ENCODE data around the gene ZNF562.
"Not testable (repeated sequence)": the region's sequence is repeated elsewhere in the genome, so short reads cannot be mapped to it uniquely, and the experiment has no call there.

Gene ZNF562

DNA sequence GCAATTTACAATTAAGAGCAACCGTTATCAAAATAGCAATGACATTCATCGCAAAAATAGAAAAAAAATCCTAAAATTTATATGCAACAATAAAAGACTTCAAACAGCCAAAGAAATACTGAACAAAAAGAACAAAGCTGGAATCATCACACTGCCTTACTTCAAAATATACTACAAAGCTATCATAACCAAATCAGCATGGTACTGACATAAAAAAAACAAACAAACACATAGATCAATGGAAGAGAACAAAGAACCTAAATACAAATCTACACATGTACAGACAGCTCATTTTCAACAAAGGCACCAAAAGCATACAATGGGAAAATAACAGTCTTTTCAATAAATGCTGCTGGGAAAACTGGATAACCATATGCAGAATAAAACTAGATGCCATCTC is 6.4 kb downstream of the ZNF562 start:
- peaks cover 4% of the 10 kb centered on the region for H3K9me3 ChIP-seq (ENCODE audit: insufficient read depth, low read length, severe bottlenecking)
- H4K20me1 ChIP-seq (ENCODE audit: insufficient read depth, low read length) = peaks cover 59% of the 10 kb centered on the region
- no peak overlapping the region for H2AFZ ChIP-seq (ENCODE audit: low read depth, low read length)
- ATAC-seq (ENCODE audit: insufficient read depth, low read depth) = no peak
- H3K9ac ChIP-seq (ENCODE audit: low read depth, low read length) = no peak overlapping the region
- H3K36me3 ChIP-seq (ENCODE audit: insufficient read depth, low read length) = peaks cover 53% of the 10 kb centered on the region
- H3K27ac ChIP-seq (ENCODE audit: low read length) = no peak overlapping the region
- no peak overlapping the region for H3K4me3 ChIP-seq (ENCODE audit: low read depth in 1 of 2, low read length in 2 of 2)
- no peak for DNase-seq
- no peaks in the 10 kb centered on the region for H3K27me3 ChIP-seq (ENCODE audit: insufficient read depth, low read length, poor library complexity)
- peaks cover 100% of the 10 kb centered on the region for H3K79me2 ChIP-seq (ENCODE audit: insufficient read depth, low read length)
- peaks cover 41% of the 10 kb centered on the region for H3K4me1 ChIP-seq (ENCODE audit: insufficient read depth, low read length)
- H3K4me2 ChIP-seq (ENCODE audit: insufficient read depth, low read length) = no peak overlapping the region
- TF ChIP-seq, protein P1, sequence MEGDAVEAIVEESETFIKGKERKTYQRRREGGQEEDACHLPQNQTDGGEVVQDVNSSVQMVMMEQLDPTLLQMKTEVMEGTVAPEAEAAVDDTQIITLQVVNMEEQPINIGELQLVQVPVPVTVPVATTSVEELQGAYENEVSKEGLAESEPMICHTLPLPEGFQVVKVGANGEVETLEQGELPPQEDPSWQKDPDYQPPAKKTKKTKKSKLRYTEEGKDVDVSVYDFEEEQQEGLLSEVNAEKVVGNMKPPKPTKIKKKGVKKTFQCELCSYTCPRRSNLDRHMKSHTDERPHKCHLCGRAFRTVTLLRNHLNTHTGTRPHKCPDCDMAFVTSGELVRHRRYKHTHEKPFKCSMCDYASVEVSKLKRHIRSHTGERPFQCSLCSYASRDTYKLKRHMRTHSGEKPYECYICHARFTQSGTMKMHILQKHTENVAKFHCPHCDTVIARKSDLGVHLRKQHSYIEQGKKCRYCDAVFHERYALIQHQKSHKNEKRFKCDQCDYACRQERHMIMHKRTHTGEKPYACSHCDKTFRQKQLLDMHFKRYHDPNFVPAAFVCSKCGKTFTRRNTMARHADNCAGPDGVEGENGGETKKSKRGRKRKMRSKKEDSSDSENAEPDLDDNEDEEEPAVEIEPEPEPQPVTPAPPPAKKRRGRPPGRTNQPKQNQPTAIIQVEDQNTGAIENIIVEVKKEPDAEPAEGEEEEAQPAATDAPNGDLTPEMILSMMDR (IDR thresholded peaks at IDR 0.05; ENCODE audit: borderline replicate concordance, extremely low read depth, low read length, poor library complexity, severe bottlenecking) = no peak
- TF ChIP-seq EZH2 (IDR thresholded peaks at IDR 0.05; ENCODE audit: borderline replicate concordance, low read depth, low read length, severe bottlenecking) = no peak

DNA sequence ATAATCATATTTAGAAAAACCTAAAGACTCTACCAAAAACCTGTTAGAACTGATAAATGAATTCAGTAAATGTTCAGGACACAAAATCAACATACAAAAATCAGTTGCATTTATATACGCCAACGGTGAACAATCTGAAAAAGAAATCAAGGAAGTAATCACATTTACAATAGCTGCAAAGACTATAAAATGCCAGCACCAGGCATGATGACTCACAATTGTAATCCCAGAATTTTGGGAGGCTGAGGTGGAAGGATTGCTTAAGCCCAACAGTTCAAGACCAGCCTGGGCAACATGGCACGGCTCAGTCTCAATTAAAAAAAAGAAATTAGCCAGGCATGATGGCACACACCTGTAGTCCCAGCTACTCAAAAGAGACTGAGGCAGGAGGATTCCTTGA is 7.0 kb downstream of the ZNF562 start:
- TF ChIP-seq EZH2 (IDR thresholded peaks at IDR 0.05; ENCODE audit: borderline replicate concordance, low read depth, low read length, severe bottlenecking) = no peak
- H3K27ac ChIP-seq (ENCODE audit: low read length) = no peak overlapping the region
- ATAC-seq (ENCODE audit: insufficient read depth, low read depth) (no peak), DNase-seq (no peak)
- H3K79me2 ChIP-seq (ENCODE audit: insufficient read depth, low read length) = peaks cover 100% of the 10 kb centered on the region
- H3K4me2 ChIP-seq (ENCODE audit: insufficient read depth, low read length) = no peak overlapping the region
- H3K9me3 ChIP-seq (ENCODE audit: insufficient read depth, low read length, severe bottlenecking) = peaks cover under 1% of the 10 kb centered on the region
- H3K27me3 ChIP-seq (ENCODE audit: insufficient read depth, low read length, poor library complexity) = no peaks in the 10 kb centered on the region
- H3K36me3 ChIP-seq (ENCODE audit: insufficient read depth, low read length) = peaks cover 47% of the 10 kb centered on the region
- no peak overlapping the region for H3K4me3 ChIP-seq (ENCODE audit: low read depth in 1 of 2, low read length in 2 of 2)
- peaks cover 64% of the 10 kb centered on the region for H4K20me1 ChIP-seq (ENCODE audit: insufficient read depth, low read length)
- no peak overlapping the region for H2AFZ ChIP-seq (ENCODE audit: low read depth, low read length)
- H3K9ac ChIP-seq (ENCODE audit: low read depth, low read length) = no peak overlapping the region
- peaks cover 34% of the 10 kb centered on the region for H3K4me1 ChIP-seq (ENCODE audit: insufficient read depth, low read length)

DNA sequence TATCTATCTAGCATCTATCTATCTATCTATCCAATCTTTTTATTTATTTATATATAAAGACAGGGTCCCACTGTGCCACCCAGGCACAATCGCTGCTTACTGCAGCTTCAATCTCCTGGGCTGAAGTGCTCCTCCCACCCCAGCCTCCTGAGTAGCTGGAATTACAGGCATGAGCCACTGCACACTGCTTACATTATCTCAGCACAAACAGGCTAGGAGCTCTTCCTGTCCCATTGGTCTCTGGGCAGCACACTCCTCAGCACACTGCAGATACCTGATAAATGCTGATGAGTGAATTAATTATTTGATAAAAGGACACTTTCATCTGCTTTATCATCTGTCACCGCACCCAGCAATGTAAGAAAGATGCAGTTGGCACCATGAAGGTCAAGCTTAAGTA is 16.1 kb downstream of the ZNF562 start:
- H4K20me1 ChIP-seq (ENCODE audit: insufficient read depth, low read length) = peaks cover 43% of the 10 kb centered on the region
- ATAC-seq (ENCODE audit: insufficient read depth, low read depth) (no peak), DNase-seq (no peak)
- TF ChIP-seq, protein P1 (IDR thresholded peaks at IDR 0.05; ENCODE audit: borderline replicate concordance, extremely low read depth, low read length, poor library complexity, severe bottlenecking) = no peak
- TF ChIP-seq EZH2 (IDR thresholded peaks at IDR 0.05; ENCODE audit: borderline replicate concordance, low read depth, low read length, severe bottlenecking) = no peak
- H3K4me1 ChIP-seq (ENCODE audit: insufficient read depth, low read length) = no peaks in the 10 kb centered on the region
- H3K36me3 ChIP-seq (ENCODE audit: insufficient read depth, low read length) = peaks cover 67% of the 10 kb centered on the region
- H3K4me3 ChIP-seq (ENCODE audit: low read depth in 1 of 2, low read length in 2 of 2) = no peak overlapping the region
- H3K9ac ChIP-seq (ENCODE audit: low read depth, low read length) = no peak overlapping the region
- H3K79me2 ChIP-seq (ENCODE audit: insufficient read depth, low read length) = peaks cover 97% of the 10 kb centered on the region
- H3K4me2 ChIP-seq (ENCODE audit: insufficient read depth, low read length) = no peak overlapping the region
- peaks cover 4% of the 10 kb centered on the region for H3K9me3 ChIP-seq (ENCODE audit: insufficient read depth, low read length, severe bottlenecking)
- no peaks in the 10 kb centered on the region for H3K27me3 ChIP-seq (ENCODE audit: insufficient read depth, low read length, poor library complexity)
- no peak overlapping the region for H3K27ac ChIP-seq (ENCODE audit: low read length)
- H2AFZ ChIP-seq (ENCODE audit: low read depth, low read length) = no peak overlapping the region

- not testable (repeated sequence) for DNase-seq; H3K4me1 ChIP-seq (ENCODE audit: insufficient read depth, low read length); H3K27me3 ChIP-seq (ENCODE audit: insufficient read depth, low read length, poor library complexity); H3K27ac ChIP-seq (ENCODE audit: low read length); H3K9me3 ChIP-seq (ENCODE audit: insufficient read depth, low read length, severe bottlenecking); H3K4me2 ChIP-seq (ENCODE audit: insufficient read depth, low read length); H2AFZ ChIP-seq (ENCODE audit: low read depth, low read length); H3K4me3 ChIP-seq (ENCODE audit: low read depth in 1 of 2, low read length in 2 of 2); ATAC-seq (ENCODE audit: insufficient read depth, low read depth); H3K9ac ChIP-seq (ENCODE audit: low read depth, low read length)
- Histone ChIP-seq H3K79me2 (ENCODE audit: insufficient read depth, low read length) (peaks cover 91% of the 10 kb centered on the region), H3K36me3 (ENCODE audit: insufficient read depth, low read length) (peaks cover 93% of the 10 kb centered on the region), H4K20me1 (ENCODE audit: insufficient read depth, low read length) (peaks cover 13% of the 10 kb centered on the region; the same call in 1 of the 2 replicates)
These were observed 21.8 kb downstream of the ZNF562 start for GRCh38 chr19:9653066-9653555.

DNA sequence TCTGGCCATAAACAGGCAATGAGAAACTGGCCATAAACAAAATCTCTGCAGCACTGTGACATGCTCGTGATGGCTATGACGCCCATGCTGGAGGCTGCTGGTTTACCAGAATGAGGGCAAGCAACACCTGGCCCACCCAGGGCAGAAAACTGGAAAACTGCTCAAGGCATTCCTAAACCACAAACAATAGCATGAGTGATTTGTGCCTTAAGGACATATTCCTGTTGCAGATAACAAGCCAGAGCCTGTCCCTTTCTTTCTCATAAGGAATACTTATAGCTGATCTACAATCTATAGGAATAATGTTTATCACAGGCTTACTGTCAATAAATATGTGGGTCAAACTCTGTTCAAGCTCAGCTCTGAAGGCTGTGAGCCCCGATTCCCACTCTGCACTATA is 23.4 kb downstream of the ZNF562 start:
- not testable (repeated sequence) for DNase-seq; H3K4me3 ChIP-seq (ENCODE audit: low read depth in 1 of 2, low read length in 2 of 2)
- peaks cover 92% of the 10 kb centered on the region for H3K36me3 ChIP-seq (ENCODE audit: insufficient read depth, low read length)

More for the DNA sequence above, 23.4 kb downstream of the ZNF562 start:
- not testable (repeated sequence) for H3K9me3 ChIP-seq (ENCODE audit: insufficient read depth, low read length, severe bottlenecking); H2AFZ ChIP-seq (ENCODE audit: low read depth, low read length); ATAC-seq (ENCODE audit: insufficient read depth, low read depth); H3K4me1 ChIP-seq (ENCODE audit: insufficient read depth, low read length); H3K27me3 ChIP-seq (ENCODE audit: insufficient read depth, low read length, poor library complexity); H3K4me2 ChIP-seq (ENCODE audit: insufficient read depth, low read length); H3K27ac ChIP-seq (ENCODE audit: low read length); H3K9ac ChIP-seq (ENCODE audit: low read depth, low read length)
- peaks cover 88% of the 10 kb centered on the region for H3K79me2 ChIP-seq (ENCODE audit: insufficient read depth, low read length)
- H4K20me1 ChIP-seq (ENCODE audit: insufficient read depth, low read length) = peaks cover 13% of the 10 kb centered on the region; the same call in 1 of the 2 replicates

All from DND-41 (cell line).